ENCODE data around the gene ABHD4.

The ABHD4 gene

GRCh38 chr14:22560662-22561365 lies 37.3 kb upstream of the ABHD4 start:
- Histone ChIP-seq H3K27me3 (replicated peaks; ENCODE audit: insufficient read depth, low read length) (no peaks in the 10 kb centered on the region), H3K4me1 (ENCODE audit: low read length) (peaks cover 52% of the 10 kb centered on the region), H3K27ac (ENCODE audit: low read length) (no peak overlapping the region), H3K9me2 (replicated peaks; ENCODE audit: insufficient read depth, low read length) (no peaks in the 10 kb centered on the region), H3F3A (ENCODE audit: insufficient read depth, low read length) (peaks cover 28% of the 10 kb centered on the region), H4K20me1 (ENCODE audit: insufficient read depth, low read length) (no peaks in the 10 kb centered on the region), H3K4me3 (ENCODE audit: low read length) (no peak overlapping the region), H3K9me3 (replicated peaks; ENCODE audit: insufficient read depth, low read length) (no peaks in the 10 kb centered on the region), H3K79me2 (ENCODE audit: low read length) (peaks cover 12% of the 10 kb centered on the region; the same call in 1 of the 2 replicates), H3K36me3 (replicated peaks; ENCODE audit: insufficient read depth, low read length) (no peaks in the 10 kb centered on the region), H3K4me2 (ENCODE audit: low read depth, low read length) (no peak overlapping the region), H3K9ac (ENCODE audit: low read length) (no peak overlapping the region), H2AFZ (ENCODE audit: low read length) (no peak overlapping the region)
- no peak for TF ChIP-seq EZH2phosphoT487 (IDR thresholded peaks at IDR 0.05; ENCODE audit: low read length)
- TF ChIP-seq, protein P1, sequence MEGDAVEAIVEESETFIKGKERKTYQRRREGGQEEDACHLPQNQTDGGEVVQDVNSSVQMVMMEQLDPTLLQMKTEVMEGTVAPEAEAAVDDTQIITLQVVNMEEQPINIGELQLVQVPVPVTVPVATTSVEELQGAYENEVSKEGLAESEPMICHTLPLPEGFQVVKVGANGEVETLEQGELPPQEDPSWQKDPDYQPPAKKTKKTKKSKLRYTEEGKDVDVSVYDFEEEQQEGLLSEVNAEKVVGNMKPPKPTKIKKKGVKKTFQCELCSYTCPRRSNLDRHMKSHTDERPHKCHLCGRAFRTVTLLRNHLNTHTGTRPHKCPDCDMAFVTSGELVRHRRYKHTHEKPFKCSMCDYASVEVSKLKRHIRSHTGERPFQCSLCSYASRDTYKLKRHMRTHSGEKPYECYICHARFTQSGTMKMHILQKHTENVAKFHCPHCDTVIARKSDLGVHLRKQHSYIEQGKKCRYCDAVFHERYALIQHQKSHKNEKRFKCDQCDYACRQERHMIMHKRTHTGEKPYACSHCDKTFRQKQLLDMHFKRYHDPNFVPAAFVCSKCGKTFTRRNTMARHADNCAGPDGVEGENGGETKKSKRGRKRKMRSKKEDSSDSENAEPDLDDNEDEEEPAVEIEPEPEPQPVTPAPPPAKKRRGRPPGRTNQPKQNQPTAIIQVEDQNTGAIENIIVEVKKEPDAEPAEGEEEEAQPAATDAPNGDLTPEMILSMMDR (IDR thresholded peaks at IDR 0.05; ENCODE audit: low read length), result no peak
- no peak for TF ChIP-seq EZH2 (optimal IDR thresholded peaks at IDR 0.05; ENCODE audit: low read depth, low read length)
- DNase-seq, result no peak

DNA sequence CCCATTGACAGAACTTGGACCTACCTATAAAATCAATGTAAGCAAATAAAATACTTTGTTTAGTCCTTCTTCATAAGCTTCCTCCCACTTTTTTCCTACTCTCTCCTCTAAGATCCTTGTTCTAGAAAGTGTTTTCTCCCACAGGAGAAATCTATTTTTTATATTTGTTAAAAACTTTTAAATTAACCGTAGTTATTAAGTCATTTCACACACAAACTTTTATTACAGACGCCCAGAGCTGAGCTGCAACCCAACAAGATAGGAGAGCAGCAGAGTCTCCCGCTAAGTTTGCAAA lies 36.8 kb upstream of the ABHD4 start:
- TF ChIP-seq, protein P1 (IDR thresholded peaks at IDR 0.05; ENCODE audit: low read length), result no peak
- TF ChIP-seq EZH2 (optimal IDR thresholded peaks at IDR 0.05; ENCODE audit: low read depth, low read length) (no peak), EZH2phosphoT487 (IDR thresholded peaks at IDR 0.05; ENCODE audit: low read length) (no peak)
- H3K4me3 ChIP-seq (ENCODE audit: low read length), result no peak overlapping the region

DNA sequence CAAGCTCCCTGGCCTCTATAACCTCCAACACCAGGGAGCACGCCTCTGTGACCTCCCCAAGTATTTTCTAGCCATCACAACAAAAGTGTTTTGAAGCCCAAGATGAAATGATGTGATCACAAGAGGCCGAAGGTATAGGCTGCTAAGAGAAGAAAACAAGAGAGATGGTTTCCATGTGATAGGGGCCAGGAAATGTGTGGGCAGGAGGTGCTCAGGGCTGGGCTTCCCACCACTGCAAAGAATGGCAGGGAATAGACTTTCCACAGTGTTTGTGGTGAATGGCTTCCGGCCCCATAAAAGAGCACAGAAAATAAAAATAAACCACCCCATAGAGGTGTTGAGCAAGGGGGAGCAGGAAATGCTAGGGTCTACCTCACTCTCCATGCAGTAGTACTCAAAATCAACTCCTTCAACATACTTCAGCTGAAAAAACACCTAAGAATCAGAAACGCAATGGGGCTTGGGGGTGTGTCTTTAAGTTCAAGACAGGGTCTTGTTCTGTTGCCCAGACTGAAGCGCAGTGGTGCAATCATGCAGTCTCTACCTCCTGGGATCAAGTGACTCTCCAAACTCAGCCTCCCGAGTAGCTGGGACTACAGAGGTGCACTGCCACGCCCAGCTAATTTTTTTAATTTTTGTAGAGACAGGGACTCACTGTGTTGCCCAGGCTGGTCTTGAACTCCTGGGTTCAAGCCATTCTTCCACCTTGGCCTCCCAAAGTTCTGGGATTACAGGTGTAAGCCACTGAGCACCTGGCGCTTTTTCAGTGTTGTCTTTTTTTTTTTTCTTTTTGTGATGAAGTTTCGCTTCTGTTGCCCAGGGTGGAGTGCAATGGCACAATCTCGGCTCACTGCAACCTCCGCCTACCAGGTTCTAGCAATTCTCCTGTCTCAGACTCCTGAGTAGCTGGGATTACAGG lies 36.2 kb upstream of the ABHD4 start:
- Histone ChIP-seq H3K9ac (ENCODE audit: low read length) (no peak overlapping the region), H3F3A (ENCODE audit: insufficient read depth, low read length) (peaks cover 29% of the 10 kb centered on the region), H2AFZ (ENCODE audit: low read length) (no peak overlapping the region), H3K4me2 (ENCODE audit: low read depth, low read length) (no peak overlapping the region), H3K27me3 (replicated peaks; ENCODE audit: insufficient read depth, low read length) (no peaks in the 10 kb centered on the region), H3K4me3 (ENCODE audit: low read length) (no peak overlapping the region), H3K4me1 (ENCODE audit: low read length) (peaks cover 60% of the 10 kb centered on the region), H3K27ac (ENCODE audit: low read length) (no peak overlapping the region), H4K20me1 (ENCODE audit: insufficient read depth, low read length) (no peaks in the 10 kb centered on the region), H3K9me2 (replicated peaks; ENCODE audit: insufficient read depth, low read length) (no peaks in the 10 kb centered on the region), H3K9me3 (replicated peaks; ENCODE audit: insufficient read depth, low read length) (no peaks in the 10 kb centered on the region), H3K36me3 (replicated peaks; ENCODE audit: insufficient read depth, low read length) (no peaks in the 10 kb centered on the region), H3K79me2 (ENCODE audit: low read length) (peaks cover 18% of the 10 kb centered on the region; the same call in 1 of the 2 replicates)
- no peak for DNase-seq
- TF ChIP-seq EZH2phosphoT487 (IDR thresholded peaks at IDR 0.05; ENCODE audit: low read length) (no peak), EZH2 (optimal IDR thresholded peaks at IDR 0.05; ENCODE audit: low read depth, low read length) (no peak)
- TF ChIP-seq, protein P1 (IDR thresholded peaks at IDR 0.05; ENCODE audit: low read length), result no peak

More for the DNA sequence above, 36.8 kb upstream of the ABHD4 start:
- no peak overlapping the region for H3K9ac ChIP-seq (ENCODE audit: low read length)
- H3F3A ChIP-seq (ENCODE audit: insufficient read depth, low read length), result peaks cover 26% of the 10 kb centered on the region
- no peaks in the 10 kb centered on the region for H4K20me1 ChIP-seq (ENCODE audit: insufficient read depth, low read length)
- no peaks in the 10 kb centered on the region for H3K27me3 ChIP-seq (replicated peaks; ENCODE audit: insufficient read depth, low read length)
- H3K4me1 ChIP-seq (ENCODE audit: low read length), result peaks cover 54% of the 10 kb centered on the region
- no peak for DNase-seq
- H3K36me3 ChIP-seq (replicated peaks; ENCODE audit: insufficient read depth, low read length), result no peaks in the 10 kb centered on the region
- H3K4me2 ChIP-seq (ENCODE audit: low read depth, low read length), result no peak overlapping the region
- no peaks in the 10 kb centered on the region for H3K9me2 ChIP-seq (replicated peaks; ENCODE audit: insufficient read depth, low read length)
- no peak overlapping the region for H3K27ac ChIP-seq (ENCODE audit: low read length)
- no peaks in the 10 kb centered on the region for H3K9me3 ChIP-seq (replicated peaks; ENCODE audit: insufficient read depth, low read length)
- peaks cover 17% of the 10 kb centered on the region; the same call in 1 of the 2 replicates for H3K79me2 ChIP-seq (ENCODE audit: low read length)
- no peak overlapping the region for H2AFZ ChIP-seq (ENCODE audit: low read length)

All from MM.1S (cell line).